NT2/D1 (cell line): ENCODE results near the gene DMD.

Experiments
- SUZ12 ChIP-seq: IDR thresholded peaks from 2 replicates; pipeline ENCODE4 v1.6.1; 2011; ENCODE audit not compliant: insufficient read length, insufficient read depth; ENCODE audit errors: extremely low read depth
- YY1 ChIP-seq: IDR thresholded peaks from 2 replicates; pipeline ENCODE4 v1.6.1; 2011; ENCODE audit not compliant: insufficient read length, insufficient read depth

GRCh38 chrX:32532262-32532661 lies 679.1 kb downstream of the DMD start:
- no peak for TF ChIP-seq SUZ12
- TF ChIP-seq YY1, result no peak
